ENCODE data around the gene TNS3. TPM values are rescaled to one million over a fixed set of nuclear protein-coding genes. Genes with fewer than 3 reads are reported as not detected.

The TNS3 gene
- total and polyA plus RNA-seq, 10 of the 15 experiments (the other 5 are each of a cell fraction or from before 2014, with no cell fraction given) = 0.27 to 2.7 (median 0.79) TPM

GRCh38 chr7:47355684-47356083 is 226.2 kb downstream of the TNS3 start:
- SMC1A ChIA-PET (ENCODE audit: uncharacterized antibody, unreplicated experiment) = no interaction called here
- H3K27me3 ChIP-seq (replicated peaks in 1 of 2; ENCODE audit: control insufficient read depth in 2 of 2, insufficient read depth in 2 of 2, low read length in 1 of 2) = no peaks in the 10 kb centered on the region; a peak in 1 of 4 replicates
- H3K9me3 ChIP-seq (replicated peaks; ENCODE audit: control insufficient read depth, insufficient read depth, low read length) = no peaks in the 10 kb centered on the region
- RAD21 ChIA-PET (ENCODE audit: unreplicated experiment) = no interaction called here
- no peaks in the 10 kb centered on the region for H4K20me1 ChIP-seq (ENCODE audit: control insufficient read depth, insufficient read depth)
- intact Hi-C loops (cut with micrococcal nuclease; ENCODE audit: unreplicated experiment) = no loop called here
- no peaks in the 10 kb centered on the region for H3K36me3 ChIP-seq (ENCODE audit: control insufficient read depth in 2 of 2, insufficient read depth in 2 of 2, low read length in 1 of 2)
- DNase-seq (ENCODE audit: low read depth, low spot score) (no peak), FAIRE-seq (no peak), ATAC-seq (no peak)
- no peak overlapping the region for H3K27ac ChIP-seq (ENCODE audit: control insufficient read depth, insufficient read depth)
- 37% methylated on average over 5 of the region's 5 CpGs for WGBS (ENCODE audit: insufficient coverage, insufficient replicate concordance, low lambda C conversion rate, missing lambda C conversion rate)
- in situ Hi-C loops (cut with MboI) = no loop called here
- no peaks in the 10 kb centered on the region for H3K79me2 ChIP-seq (ENCODE audit: control insufficient read depth, insufficient read depth, low read length)
- H3K4me2 ChIP-seq (ENCODE audit: control insufficient read depth, insufficient read depth) = no peak overlapping the region
- no peak overlapping the region for H3K9ac ChIP-seq (ENCODE audit: control insufficient read depth, insufficient read depth, low read length)
- H3K4me3 ChIP-seq = no peak overlapping the region
- no peaks in the 10 kb centered on the region for H3K4me1 ChIP-seq (ENCODE audit: control insufficient read depth, insufficient read depth, low read length)
- CTCF ChIA-PET = no interaction called here
- no peak overlapping the region for H2AFZ ChIP-seq (ENCODE audit: control insufficient read depth, low read depth, low read length)
- POLR2A ChIA-PET = no interaction called here
- BruUV-seq (replicated peaks) = no TSS peak
- TF ChIP-seq TCF7 (IDR thresholded peaks at IDR 0.05; ENCODE audit: borderline replicate concordance) (no peak), E4F1 (IDR thresholded peaks at IDR 0.05; ENCODE audit: borderline replicate concordance, partially characterized antibody) (no peak), ATF3 (IDR thresholded peaks at IDR 0.05; ENCODE audit: borderline replicate concordance, extremely low read depth, low read depth, low read length) (no peak), PML (IDR thresholded peaks at IDR 0.05; ENCODE audit: low read length) (no peak), ZNF384 (IDR thresholded peaks at IDR 0.05; ENCODE audit: borderline replicate concordance, low read depth, low read length) (no peak), RAD21 (IDR thresholded peaks at IDR 0.05; ENCODE audit: insufficient read depth, low read depth, low read length) (no peak), BHLHE40 (IDR thresholded peaks at IDR 0.05; ENCODE audit: borderline replicate concordance in 1 of 2, low read depth in 2 of 2, low read length in 1 of 2) (no peak), ZNF622 (IDR thresholded peaks at IDR 0.05) (no peak), SPI1 (IDR thresholded peaks at IDR 0.05; ENCODE audit: borderline replicate concordance, insufficient read depth, low read depth, low read length) (no peak), CREB1 (IDR thresholded peaks at IDR 0.05; ENCODE audit: low read depth) (no peak), ZBTB4 (CRISPR knock-in tag; IDR thresholded peaks at IDR 0.05) (no peak), MTA2 (IDR thresholded peaks at IDR 0.05; ENCODE audit: low read depth) (no peak), NR2C2 (IDR thresholded peaks at IDR 0.05; ENCODE audit: borderline replicate concordance, control insufficient read depth, insufficient read length, low read depth) (no peak), SMAD1 (IDR thresholded peaks at IDR 0.05; ENCODE audit: low read depth, partially characterized antibody) (no peak), TBL1XR1 (IDR thresholded peaks at IDR 0.05; ENCODE audit: low read depth, low read length) (no peak), KAT2A (conservative IDR thresholded peaks at IDR 0.05; ENCODE audit: control insufficient read depth, low read depth, low read length) (no peak), SP1 (IDR thresholded peaks at IDR 0.05; ENCODE audit: low read depth, low read length) (no peak), ATF2 (IDR thresholded peaks at IDR 0.05; ENCODE audit: low read length) (no peak)

All from GM12878 (cell line).